ENCODE measurements around the gene PEAK3. TPM values are rescaled to one million over a fixed set of nuclear protein-coding genes. Genes with fewer than 3 reads are reported as not detected.
A peak's percentile ranks its signal among the peaks of the same experiment; 100 is the strongest.

PEAK3 gene
- total RNA-seq, 4 donors from 2014 or later, result 0.16 to 1.3 (median 0.27) TPM; not detected in 1

GRCh38 chr19:2329149-2329478 lies 47.1 kb upstream of the PEAK3 start:
- Histone ChIP-seq H3K4me1 (peaks cover 0 to 80% (median 46%) of the 10 kb centered on the region in 3 donors), H3K36me3 (peaks cover 0 to 20% of the 10 kb centered on the region in 2 donors), H3K4me3 (peak overlapping the region; percentile 87 to 93), H3K27ac (peak overlapping the region in 3 of 4 donors; percentile 83 to 86 (median 84)), H3K27me3 (no peaks in the 10 kb centered on the region), H3K9me3 (no peaks in the 10 kb centered on the region)
- TF ChIP-seq POLR2AphosphoS5 (IDR thresholded peaks at IDR 0.05) (no peak), POLR2A (IDR thresholded peaks at IDR 0.05) (no peak), CTCF (IDR thresholded peaks at IDR 0.05) (no peak), EP300 (IDR thresholded peaks at IDR 0.05) (no peak)
- no peak for ATAC-seq
- 0 to 15% methylated on average over 1 to 2 of the region's 16 CpGs for WGBS, 2 donors (ENCODE audit: low coverage in 1 of 2)

GRCh38 chr19:2328401-2329148 lies 46.6 kb upstream of the PEAK3 start, which contains the start of the genes LSM7 and SPPL2B:
TSS of gene LSM7 (minus strand) at chr19:2328586. CDS start at chr19:2328566, 20 bp downstream.
TSS of gene SPPL2B (plus strand) at chr19:2328684. CDS start at chr19:2328710, 26 bp downstream.
- H3K36me3 ChIP-seq, result peaks cover 0 to 25% of the 10 kb centered on the region in 2 donors
- peaks cover 0 to 75% (median 46%) of the 10 kb centered on the region in 3 donors for H3K4me1 ChIP-seq
- TF ChIP-seq EP300 (IDR thresholded peaks at IDR 0.05) (no peak), POLR2AphosphoS5 (IDR thresholded peaks at IDR 0.05) (peak; percentile 82), CTCF (IDR thresholded peaks at IDR 0.05) (no peak), POLR2A (IDR thresholded peaks at IDR 0.05) (peak; percentile 73 to 74)
- H3K27me3 ChIP-seq, result no peaks in the 10 kb centered on the region
- H3K27ac ChIP-seq, result peak within 1 kb of the TSS; percentile 6 to 86 (median 84)
- WGBS, 2 donors (ENCODE audit: low coverage in 1 of 2), result 0 to 5% methylated on average over 3 to 4 of the region's 89 CpGs
- no peaks in the 10 kb centered on the region for H3K9me3 ChIP-seq
- ATAC-seq, result peak; percentile 92
- H3K4me3 ChIP-seq, result peak within 1 kb of the TSS; percentile 87 to 93

GRCh38 chr19:2327773-2328400 lies 45.9 kb upstream of the PEAK3 start:
- Histone ChIP-seq H3K36me3 (peaks cover 0 to 32% of the 10 kb centered on the region in 2 donors), H3K27ac (peak overlapping the region in 3 of 4 donors; percentile 83 to 86 (median 84)), H3K4me3 (peak overlapping the region; percentile 87 to 93), H3K9me3 (no peaks in the 10 kb centered on the region), H3K27me3 (no peaks in the 10 kb centered on the region), H3K4me1 (peaks cover 0 to 68% (median 46%) of the 10 kb centered on the region in 3 donors)
- ATAC-seq, result no peak
- TF ChIP-seq EP300 (IDR thresholded peaks at IDR 0.05) (no peak), POLR2AphosphoS5 (IDR thresholded peaks at IDR 0.05) (no peak), POLR2A (IDR thresholded peaks at IDR 0.05) (no peak), CTCF (IDR thresholded peaks at IDR 0.05) (no peak)
- 0 to 1% methylated on average over 14 to 18 of the region's 18 CpGs for WGBS, 2 donors (ENCODE audit: low coverage in 1 of 2)

- Histone ChIP-seq H3K36me3 (peaks cover 0 to 43% of the 10 kb centered on the region in 2 donors), H3K4me3 (no peak overlapping the region), H3K27me3 (no peaks in the 10 kb centered on the region), H3K9me3 (no peaks in the 10 kb centered on the region), H3K4me1 (peaks cover 0 to 57% (median 36%) of the 10 kb centered on the region in 3 donors), H3K27ac (no peak overlapping the region)
- ATAC-seq, result no peak
- 87 to 92% methylated on average over 6 to 7 of the region's 16 CpGs for WGBS, 2 donors (ENCODE audit: low coverage in 1 of 2)
- no peak for TF ChIP-seq EP300 (IDR thresholded peaks at IDR 0.05)
- TF ChIP-seq POLR2AphosphoS5 (IDR thresholded peaks at IDR 0.05), result no peak
- TF ChIP-seq CTCF (IDR thresholded peaks at IDR 0.05), result no peak
- no peak for TF ChIP-seq POLR2A (IDR thresholded peaks at IDR 0.05)
Observed at GRCh38 chr19:2326699-2327360, 44.9 kb upstream of the PEAK3 start.
